SK-N-SH treated with all-trans-retinoic acid at 6 μM for 48 hours (cell line): ENCODE measurements around the gene TKT.

ENCODE experiments used
- ATAC-seq: fragments of 200-7000 bp; cut with Tn5 transposase; 3 replicates; pipeline ENCODE4 v1.9.1; 2020; ENCODE audit warnings: mild to moderate bottlenecking, moderate library complexity
- ARNTL ChIP-seq: fragments of 450-650 bp; formaldehyde crosslinking; IDR thresholded peaks from 2 replicates; pipeline ENCODE4 v1.5.0; 2020; ENCODE audit warnings: low read depth, mild to moderate bottlenecking, moderate library complexity, borderline replicate concordance
- BACH2 ChIP-seq: fragments of 250-450 bp; sonication (Bioruptor Pico); IDR thresholded peaks from 2 replicates; pipeline ENCODE4 v1.9.0; 2021; ENCODE audit warnings: mild to moderate bottlenecking, borderline replicate concordance
- CREB5 ChIP-seq: fragments of 250-450 bp; sonication (Bioruptor Pico); IDR thresholded peaks from 2 replicates; pipeline ENCODE4 v1.5.1; 2020; ENCODE audit warnings: low read depth, mild to moderate bottlenecking, moderate library complexity
- CSDC2 ChIP-seq: fragments of 250-450 bp; sonication (Bioruptor Pico); IDR thresholded peaks from 2 replicates; pipeline ENCODE4 v1.5.0; 2020; ENCODE audit warnings: mild to moderate bottlenecking, moderate library complexity
- ESRRG ChIP-seq: fragments of 250-450 bp; sonication (Bioruptor Pico); IDR thresholded peaks from 2 replicates; pipeline ENCODE4 v1.6.1; 2021; ENCODE audit warnings: mild to moderate bottlenecking
- GLIS3 ChIP-seq: fragments of 250-450 bp; sonication (Bioruptor Pico); IDR thresholded peaks from 2 replicates; pipeline ENCODE4 v1.5.0; 2020; ENCODE audit warnings: mild to moderate bottlenecking, moderate library complexity
- ISL1 ChIP-seq: fragments of 250-450 bp; sonication (Bioruptor Pico); IDR thresholded peaks from 2 replicates; pipeline ENCODE4 v2.1.2; 2022; ENCODE audit warnings: mild to moderate bottlenecking, moderate library complexity
- OSR1 ChIP-seq: fragments of 250-450 bp; sonication (Bioruptor Pico); IDR thresholded peaks from 2 replicates; pipeline ENCODE4 v1.8.0; 2022; ENCODE audit warnings: moderate library complexity, mild to moderate bottlenecking, inconsistent platforms
- POU6F1 ChIP-seq: fragments of 250-450 bp; sonication (Bioruptor Pico); IDR thresholded peaks from 2 replicates; pipeline ENCODE4 v1.8.0; 2021; ENCODE audit warnings: low read depth, mild to moderate bottlenecking, moderate library complexity, borderline replicate concordance
- PPARA ChIP-seq: fragments of 250-450 bp; sonication (Bioruptor Pico); IDR thresholded peaks from 2 replicates; pipeline ENCODE4 v1.5.0; 2020; ENCODE audit warnings: mild to moderate bottlenecking, borderline replicate concordance
- RARB ChIP-seq: fragments of 250-450 bp; sonication (Bioruptor Pico); IDR thresholded peaks from 2 replicates; pipeline ENCODE4 v1.8.0; 2021; ENCODE audit warnings: mild to moderate bottlenecking, moderate library complexity
- SNAI2 ChIP-seq: fragments of 250-450 bp; sonication (Bioruptor Pico); IDR thresholded peaks from 2 replicates; pipeline ENCODE4 v1.5.0; 2020; ENCODE audit warnings: mild to moderate bottlenecking, moderate library complexity
- TCF4 ChIP-seq: fragments of 250-450 bp; sonication (Bioruptor Pico); IDR thresholded peaks from 2 replicates; pipeline ENCODE4 v1.8.0; 2021; ENCODE audit warnings: mild to moderate bottlenecking, moderate library complexity, borderline replicate concordance
- TOX ChIP-seq: fragments of 250-450 bp; sonication (Bioruptor Pico); IDR thresholded peaks from 2 replicates; pipeline ENCODE4 v1.8.0; 2021; ENCODE audit warnings: mild to moderate bottlenecking, moderate library complexity, borderline replicate concordance
- ZC3H10 ChIP-seq: fragments of 250-450 bp; sonication (Bioruptor Pico); IDR thresholded peaks from 2 replicates; pipeline ENCODE4 v1.5.1; 2021; ENCODE audit warnings: mild to moderate bottlenecking, moderate library complexity
- ZFP3 ChIP-seq: fragments of 250-450 bp; sonication (Bioruptor Pico); IDR thresholded peaks from 2 replicates; pipeline ENCODE4 v1.5.0; 2020; ENCODE audit warnings: mild to moderate bottlenecking, moderate library complexity
- ZFP30 ChIP-seq: fragments of 450-650 bp; formaldehyde crosslinking; IDR thresholded peaks from 2 replicates; pipeline ENCODE4 v1.5.0; 2022; ENCODE audit warnings: mild to moderate bottlenecking, moderate library complexity
- ZNF565 ChIP-seq: fragments of 450-650 bp; formaldehyde crosslinking; conservative IDR thresholded peaks from 2 replicates; pipeline ENCODE4 v1.5.0; 2020; ENCODE audit warnings: low read depth, mild to moderate bottlenecking, moderate library complexity
- ZNF70 ChIP-seq: fragments of 450-650 bp; formaldehyde crosslinking; IDR thresholded peaks from 2 replicates; pipeline ENCODE4 v1.5.0; 2020; ENCODE audit warnings: mild to moderate bottlenecking, moderate library complexity
- ZNF8 ChIP-seq: fragments of 450-650 bp; formaldehyde crosslinking; IDR thresholded peaks from 2 replicates; pipeline ENCODE4 v1.5.0; 2020; ENCODE audit warnings: mild to moderate bottlenecking, moderate library complexity
- TF ChIP-seq, protein P1 (sequence below): fragments of 250-450 bp; sonication (Bioruptor Pico); IDR thresholded peaks from 2 replicates; pipeline ENCODE4 v1.8.0; 2020; ENCODE audit warnings: mild to moderate bottlenecking, moderate library complexity, borderline replicate concordance
- TF ChIP-seq, protein P2 (sequence below): fragments of 250-450 bp; sonication (Bioruptor Pico); IDR thresholded peaks from 2 replicates; pipeline ENCODE4 v1.5.1; 2021; ENCODE audit warnings: mild to moderate bottlenecking, moderate library complexity

TKT gene

GRCh38 chr3:53221827-53222182 is 34.0 kb downstream of the TKT start:
- ATAC-seq = no peak
- no peak for TF ChIP-seq CSDC2 (CRISPR knock-in tag)
- no peak for TF ChIP-seq PPARA (CRISPR knock-in tag)
- no peak for TF ChIP-seq ISL1 (CRISPR knock-in tag)
- no peak for TF ChIP-seq ZC3H10 (CRISPR knock-in tag)
- TF ChIP-seq POU6F1 = no peak
- no peak for TF ChIP-seq TOX (CRISPR knock-in tag)
- TF ChIP-seq ZNF8 (CRISPR knock-in tag) = no peak
- no peak for TF ChIP-seq ZNF565 (CRISPR knock-in tag)
- no peak for TF ChIP-seq ZFP30 (CRISPR knock-in tag)
- no peak for TF ChIP-seq ZNF70 (CRISPR knock-in tag)
- TF ChIP-seq ARNTL (CRISPR knock-in tag) = no peak
- TF ChIP-seq OSR1 (CRISPR knock-in tag) = no peak
- TF ChIP-seq SNAI2 (CRISPR knock-in tag) = no peak
- TF ChIP-seq RARB (CRISPR knock-in tag) = no peak
- no peak for TF ChIP-seq CREB5 (CRISPR knock-in tag)
- TF ChIP-seq GLIS3 (CRISPR knock-in tag) = no peak
- TF ChIP-seq, protein P1, sequence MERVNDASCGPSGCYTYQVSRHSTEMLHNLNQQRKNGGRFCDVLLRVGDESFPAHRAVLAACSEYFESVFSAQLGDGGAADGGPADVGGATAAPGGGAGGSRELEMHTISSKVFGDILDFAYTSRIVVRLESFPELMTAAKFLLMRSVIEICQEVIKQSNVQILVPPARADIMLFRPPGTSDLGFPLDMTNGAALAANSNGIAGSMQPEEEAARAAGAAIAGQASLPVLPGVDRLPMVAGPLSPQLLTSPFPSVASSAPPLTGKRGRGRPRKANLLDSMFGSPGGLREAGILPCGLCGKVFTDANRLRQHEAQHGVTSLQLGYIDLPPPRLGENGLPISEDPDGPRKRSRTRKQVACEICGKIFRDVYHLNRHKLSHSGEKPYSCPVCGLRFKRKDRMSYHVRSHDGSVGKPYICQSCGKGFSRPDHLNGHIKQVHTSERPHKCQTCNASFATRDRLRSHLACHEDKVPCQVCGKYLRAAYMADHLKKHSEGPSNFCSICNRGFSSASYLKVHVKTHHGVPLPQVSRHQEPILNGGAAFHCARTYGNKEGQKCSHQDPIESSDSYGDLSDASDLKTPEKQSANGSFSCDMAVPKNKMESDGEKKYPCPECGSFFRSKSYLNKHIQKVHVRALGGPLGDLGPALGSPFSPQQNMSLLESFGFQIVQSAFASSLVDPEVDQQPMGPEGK = no peak
- no peak for TF ChIP-seq BACH2
- TF ChIP-seq, protein P2, sequence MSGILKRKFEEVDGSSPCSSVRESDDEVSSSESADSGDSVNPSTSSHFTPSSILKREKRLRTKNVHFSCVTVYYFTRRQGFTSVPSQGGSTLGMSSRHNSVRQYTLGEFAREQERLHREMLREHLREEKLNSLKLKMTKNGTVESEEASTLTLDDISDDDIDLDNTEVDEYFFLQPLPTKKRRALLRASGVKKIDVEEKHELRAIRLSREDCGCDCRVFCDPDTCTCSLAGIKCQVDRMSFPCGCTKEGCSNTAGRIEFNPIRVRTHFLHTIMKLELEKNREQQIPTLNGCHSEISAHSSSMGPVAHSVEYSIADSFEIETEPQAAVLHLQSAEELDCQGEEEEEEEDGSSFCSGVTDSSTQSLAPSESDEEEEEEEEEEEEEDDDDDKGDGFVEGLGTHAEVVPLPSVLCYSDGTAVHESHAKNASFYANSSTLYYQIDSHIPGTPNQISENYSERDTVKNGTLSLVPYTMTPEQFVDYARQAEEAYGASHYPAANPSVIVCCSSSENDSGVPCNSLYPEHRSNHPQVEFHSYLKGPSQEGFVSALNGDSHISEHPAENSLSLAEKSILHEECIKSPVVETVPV (CRISPR knock-in tag) = no peak

DNA sequence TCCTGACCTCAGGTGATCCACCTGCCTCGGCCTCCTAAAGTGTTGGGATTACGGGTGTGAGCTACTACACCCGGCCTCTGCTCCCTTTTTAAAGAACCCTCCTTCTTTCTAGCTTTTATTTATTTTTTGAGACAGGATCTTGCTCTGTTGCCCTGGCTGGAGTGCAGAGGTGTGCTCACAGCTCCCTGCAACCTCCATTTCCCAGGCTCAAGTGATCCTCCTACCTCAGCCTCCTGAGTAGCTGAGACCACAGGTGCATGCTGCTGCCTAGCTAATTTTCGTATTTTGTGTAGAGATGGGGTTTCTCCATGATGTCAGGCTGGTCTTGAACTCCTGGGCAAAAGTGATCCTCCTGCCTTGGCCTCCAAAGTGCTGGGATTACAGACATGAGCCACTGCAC is 34.5 kb downstream of the TKT start:
- no peak for ATAC-seq
- TF ChIP-seq OSR1 (CRISPR knock-in tag) (no peak), RARB (CRISPR knock-in tag) (no peak), TCF4 (CRISPR knock-in tag) (no peak), ESRRG (CRISPR knock-in tag) (no peak), ZNF8 (CRISPR knock-in tag) (no peak)

- ATAC-seq = peak; percentile 95
- TF ChIP-seq ZC3H10 (CRISPR knock-in tag) (no peak), ZFP3 (CRISPR knock-in tag) (no peak), ISL1 (CRISPR knock-in tag) (no peak), CREB5 (CRISPR knock-in tag) (no peak), GLIS3 (CRISPR knock-in tag) (no peak), ZNF70 (CRISPR knock-in tag) (no peak), ESRRG (CRISPR knock-in tag) (no peak), ZNF8 (CRISPR knock-in tag) (no peak), ARNTL (CRISPR knock-in tag) (no peak), CSDC2 (CRISPR knock-in tag) (no peak), ZFP30 (CRISPR knock-in tag) (no peak)
- TF ChIP-seq, protein P2 (CRISPR knock-in tag) = no peak
- TF ChIP-seq, all 23 proteins: peak for 0
These were observed 35.8 kb downstream of the TKT start for GRCh38 chr3:53219895-53220483.
